GM23248 (cell line): ENCODE results near the gene DNMT1. TPM values are rescaled to one million over a fixed set of nuclear protein-coding genes. Genes with fewer than 3 reads are reported as not detected.
A peak's percentile ranks its signal among the peaks of the same experiment; 100 is the strongest.

Experiments
- DNase-seq: peaks from one replicate; pipeline ENCODE4 v3.0.0-alpha.2; 2015
- H2AFZ ChIP-seq: fragments of 200-600 bp; sonication (generic); 2 replicates; pipeline ENCODE4 v1.6.1; 2016; ENCODE audit warnings: antibody characterized with exemption
- H3F3A ChIP-seq: fragments of 200-600 bp; sonication (generic); 2 replicates; pipeline ENCODE4 v1.6.1; 2016; ENCODE audit warnings: mild to moderate bottlenecking, antibody characterized with exemption, mixed run types; ENCODE audit not compliant: insufficient read depth
- H3K27ac ChIP-seq: fragments of 200-600 bp; sonication (generic); 2 replicates; pipeline ENCODE4 v1.5.1; 2016; ENCODE audit warnings: mild to moderate bottlenecking
- H3K27me3 ChIP-seq: fragments of 200-600 bp; sonication (generic); replicated peaks from 2 replicates; pipeline ENCODE4 v1.6.1; 2016; ENCODE audit warnings: mild to moderate bottlenecking; ENCODE audit not compliant: insufficient read depth
- H3K36me3 ChIP-seq: fragments of 200-600 bp; sonication (generic); 2 replicates; pipeline ENCODE4 v1.6.1; 2016; ENCODE audit warnings: low read depth, mild to moderate bottlenecking
- H3K4me1 ChIP-seq: fragments of 200-600 bp; sonication (generic); 2 replicates; pipeline ENCODE4 v1.6.1; 2016; ENCODE audit warnings: mild to moderate bottlenecking; ENCODE audit not compliant: insufficient read depth
- H3K4me2 ChIP-seq: fragments of 200-600 bp; sonication (generic); one replicate; pipeline ENCODE4 v1.6.1; 2016; ENCODE audit warnings: mild to moderate bottlenecking; ENCODE audit not compliant: unreplicated experiment
- H3K4me3 ChIP-seq: fragments of 200-600 bp; sonication (generic); 2 replicates; pipeline ENCODE4 v1.5.1; 2016; ENCODE audit warnings: mild to moderate bottlenecking
- H3K79me2 ChIP-seq: fragments of 200-600 bp; sonication (generic); 2 replicates; pipeline ENCODE4 v1.6.1; 2016; ENCODE audit warnings: mild to moderate bottlenecking; ENCODE audit not compliant: insufficient read depth
- H3K9ac ChIP-seq: fragments of 200-600 bp; sonication (generic); 2 replicates; pipeline ENCODE4 v1.6.1; 2016; ENCODE audit warnings: mild to moderate bottlenecking
- H3K9me2 ChIP-seq: fragments of 200-600 bp; sonication (generic); 2 replicates; pipeline ENCODE4 v1.6.1; 2016; ENCODE audit warnings: mixed run types, mild to moderate bottlenecking, moderate library complexity; ENCODE audit not compliant: insufficient read depth
- H3K9me3 ChIP-seq: fragments of 200-600 bp; sonication (generic); one replicate; pipeline ENCODE4 v1.6.1; 2017; ENCODE audit warnings: low read depth
- H4K20me1 ChIP-seq: fragments of 200-600 bp; sonication (generic); 2 replicates; pipeline ENCODE4 v1.6.0; 2016; ENCODE audit not compliant: insufficient read depth
- EZH2 ChIP-seq: fragments of 200-600 bp; sonication (generic); IDR thresholded peaks from 2 replicates; pipeline ENCODE4 v1.6.1; 2018; ENCODE audit warnings: antibody characterized with exemption, mild to moderate bottlenecking; ENCODE audit not compliant: insufficient read depth, poor library complexity, severe bottlenecking
- EZH2phosphoT487 ChIP-seq: fragments of 200-600 bp; sonication (generic); IDR thresholded peaks from 2 replicates; pipeline ENCODE4 v1.6.1; 2018; ENCODE audit warnings: antibody characterized with exemption, moderate library complexity, mild to moderate bottlenecking, low read depth; ENCODE audit not compliant: insufficient read depth
- WGBS, 2 experiments: methylation state at CpG; one replicate each; pipeline ENCODE4 v1.1.6; 2015 to 2017; ENCODE audit warnings: low lambda C conversion rate in 2 of 2, low coverage in 1 of 2; ENCODE audit errors: missing lambda C conversion rate in 2 of 2; 5-methylcytosine and 5-hydroxymethylcytosine counted together
- in situ Hi-C: fragments of 300-500 bp; cut with MboI; formaldehyde crosslinking; loops from 2 replicates; pipeline ENCODE4 v1.15.0; 2020
- polyA plus RNA-seq: library from polyadenylated mRNA; unstranded; fragments of >200 nt; fragmentation: Nextera tagmentation; extraction: Ambion mirVana; gene quantifications from 2 replicates; pipeline ENCODE4 v1.2.1, GENCODE V29; 2016
- total RNA-seq: library from RNA; depleted of rRNA; stranded (reverse); fragments of >200 nt; shearing (Covaris generic); gene quantifications from 2 replicates; pipeline ENCODE4 v1.2.3, GENCODE V29; 2014

DNMT1 gene
- total and polyA plus RNA-seq, 2 experiments from 2014 or later: 57.5 to 101 TPM

GRCh38 chr19:10106100-10106936, 88.4 kb downstream of the DNMT1 start, which contains the start of gene PPAN:
PPAN (plus strand) TSS chr19:10106362; CDS start chr19:10106395, 33 bp downstream.
- H3K4me3 ChIP-seq: peak within 1 kb of the TSS; percentile 95
- DNase-seq: peak; percentile 100
- 2% methylated on average over 48 to 69 of the region's 71 CpGs for WGBS, 2 experiments
- H3K4me2 ChIP-seq: peak within 1 kb of the TSS; percentile 90
- H3F3A ChIP-seq: peaks cover 16% of the 10 kb centered on the region
- H2AFZ ChIP-seq: peak within 1 kb of the TSS; percentile 66
- TF ChIP-seq EZH2phosphoT487 (no peak), EZH2 (no peak)
- in situ Hi-C loops: no loop called here
- peak within 1 kb of the TSS; percentile 66 for H3K27ac ChIP-seq
- no peaks in the 10 kb centered on the region for H3K9me2 ChIP-seq
- no peaks in the 10 kb centered on the region for H3K27me3 ChIP-seq
- no peaks in the 10 kb centered on the region for H4K20me1 ChIP-seq
- H3K9me3 ChIP-seq: no peaks in the 10 kb centered on the region
- peaks cover 12% of the 10 kb centered on the region for H3K4me1 ChIP-seq
- H3K36me3 ChIP-seq: peaks cover 25% of the 10 kb centered on the region
- peaks cover 34% of the 10 kb centered on the region for H3K79me2 ChIP-seq
- peak within 1 kb of the TSS; percentile 91 for H3K9ac ChIP-seq

- in situ Hi-C loops: no loop called here
- peaks cover 12% of the 10 kb centered on the region for H3K4me1 ChIP-seq
- peak overlapping the region; percentile 95; the same call in 1 of the 2 replicates for H3K4me3 ChIP-seq
- H3K36me3 ChIP-seq: peaks cover 22% of the 10 kb centered on the region
- H3K27me3 ChIP-seq: no peaks in the 10 kb centered on the region
- H3K9me3 ChIP-seq: no peaks in the 10 kb centered on the region
- TF ChIP-seq EZH2: no peak
- TF ChIP-seq EZH2phosphoT487: no peak
- H3K79me2 ChIP-seq: peaks cover 34% of the 10 kb centered on the region
- peak overlapping the region; percentile 24 for H3K4me2 ChIP-seq
- no peaks in the 10 kb centered on the region for H4K20me1 ChIP-seq
- WGBS, 2 experiments: 32 to 35% methylated on average over 14 to 16 of the region's 16 CpGs
- peak overlapping the region; percentile 91; the same call in 1 of the 2 replicates for H3K9ac ChIP-seq
- no peak overlapping the region for H3K27ac ChIP-seq
- H2AFZ ChIP-seq: peak overlapping the region; percentile 66
- peak; percentile 38 for DNase-seq
- 0 out of 2 replicates have a peak, but pooled peaks cover 12% of the 10 kb centered on the region for H3F3A ChIP-seq
- H3K9me2 ChIP-seq: no peaks in the 10 kb centered on the region
Observed at GRCh38 chr19:10105509-10106099, 89.1 kb downstream of the DNMT1 start.

GRCh38 chr19:10104665-10105508, 89.9 kb downstream of the DNMT1 start:
- WGBS, 2 experiments: 50 to 54% methylated on average over 15 of the region's 15 CpGs
- in situ Hi-C loops: no loop called here
- H3K27me3 ChIP-seq: no peaks in the 10 kb centered on the region

GRCh38 chr19:10104130-10104513, 90.6 kb downstream of the DNMT1 start:
- Histone ChIP-seq H3K4me3 (no peak overlapping the region), H3K9ac (no peak overlapping the region), H4K20me1 (no peaks in the 10 kb centered on the region), H3F3A (0 out of 2 replicates have a peak, but pooled peaks cover 12% of the 10 kb centered on the region), H3K79me2 (peaks cover 26% of the 10 kb centered on the region), H3K27me3 (no peaks in the 10 kb centered on the region), H3K9me3 (no peaks in the 10 kb centered on the region), H3K27ac (no peak overlapping the region), H3K4me1 (peaks cover 12% of the 10 kb centered on the region), H3K9me2 (no peaks in the 10 kb centered on the region), H2AFZ (no peak overlapping the region), H3K36me3 (peaks cover 20% of the 10 kb centered on the region), H3K4me2 (no peak overlapping the region)
- TF ChIP-seq EZH2: no peak
- TF ChIP-seq EZH2phosphoT487: no peak
- in situ Hi-C loops: no loop called here
- no peak for DNase-seq

More at GRCh38 chr19:10104665-10105508, 89.9 kb downstream of the DNMT1 start:
- Histone ChIP-seq H3K27ac (no peak overlapping the region), H3K9me2 (no peaks in the 10 kb centered on the region), H3K36me3 (peaks cover 22% of the 10 kb centered on the region), H3K4me1 (peaks cover 12% of the 10 kb centered on the region), H4K20me1 (no peaks in the 10 kb centered on the region), H3K4me2 (no peak overlapping the region), H2AFZ (peak overlapping the region; percentile 66; the same call in 1 of the 2 replicates), H3F3A (0 out of 2 replicates have a peak, but pooled peaks cover 12% of the 10 kb centered on the region), H3K9ac (no peak overlapping the region), H3K4me3 (no peak overlapping the region), H3K79me2 (peaks cover 34% of the 10 kb centered on the region), H3K9me3 (no peaks in the 10 kb centered on the region)
- DNase-seq: no peak
- TF ChIP-seq EZH2phosphoT487 (no peak), EZH2 (no peak)
